ENCODE results near the gene HOTAIR.

HOTAIR gene

DNA sequence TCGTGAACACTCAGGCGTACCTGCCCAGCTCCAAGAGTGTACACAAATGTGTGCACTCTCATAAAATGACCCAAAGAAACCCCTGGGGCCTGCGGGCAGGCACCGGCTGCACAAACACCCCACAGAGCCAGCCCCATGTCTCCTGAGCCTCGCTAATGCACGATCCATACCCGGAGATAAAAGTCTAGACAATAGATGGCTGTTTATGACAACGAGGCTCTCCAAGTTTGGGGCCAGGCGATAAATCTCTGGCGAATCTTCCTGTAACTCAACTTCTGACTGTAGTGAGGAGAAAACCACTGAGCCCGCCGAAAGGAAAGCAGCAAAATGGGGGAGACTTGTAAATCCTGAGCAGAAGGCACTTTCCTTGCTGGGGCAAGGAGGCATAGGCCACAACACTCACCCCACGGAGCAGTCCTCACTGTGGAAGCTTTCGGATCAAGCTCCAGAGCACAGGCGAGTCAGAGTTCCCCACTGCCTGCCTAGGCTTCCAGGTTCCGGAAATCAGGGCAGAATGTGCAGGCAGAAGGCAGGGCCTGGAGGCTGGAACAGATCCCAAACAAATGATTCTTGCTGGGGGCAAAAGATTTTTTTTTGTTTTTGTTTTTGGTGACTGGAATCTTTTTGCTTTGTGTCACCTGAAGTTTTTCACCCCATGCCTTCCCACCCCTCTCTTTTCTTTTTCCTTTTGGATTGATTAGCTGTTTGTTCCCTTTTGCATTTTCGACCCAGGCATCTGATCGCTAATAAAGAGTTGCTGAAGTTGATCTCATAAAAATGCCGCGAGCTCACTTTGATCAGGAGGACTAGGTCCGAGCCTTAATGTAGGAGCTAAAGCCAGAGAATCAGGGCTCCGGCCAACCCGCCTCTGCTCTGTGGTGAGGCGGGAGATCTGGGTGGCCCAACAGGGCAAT, 6.3 kb downstream of the HOTAIR start:
- DNase-seq: no peak
- intact Hi-C loops (cut with DNase I): no loop called here

GRCh38 chr12:53967421-53967925, 7.3 kb downstream of the HOTAIR start:
- intact Hi-C loops (cut with DNase I): no loop called here
- no peak for DNase-seq

- no peak for DNase-seq
- intact Hi-C loops (cut with DNase I): no loop called here
Observed at GRCh38 chr12:53966385-53967133, 8.2 kb downstream of the HOTAIR start.

DNA sequence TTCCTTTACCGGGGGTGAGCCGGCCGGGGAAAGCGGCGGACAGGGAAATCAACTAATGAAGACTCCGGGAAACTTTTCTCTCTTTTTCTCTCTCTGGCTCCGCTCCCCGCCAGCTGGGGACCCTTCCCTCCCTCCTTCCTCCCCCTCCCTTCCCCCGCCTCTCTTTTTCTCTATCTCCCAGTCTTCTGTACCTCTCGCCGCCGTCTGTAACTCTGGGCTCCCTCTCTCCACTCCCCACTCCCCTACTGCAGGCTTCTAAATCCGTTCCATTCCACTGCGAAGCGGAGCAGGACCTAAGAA, 8.7 kb downstream of the HOTAIR start:
- DNase-seq: no peak

GRCh38 chr12:53965281-53966084, 9.3 kb downstream of the HOTAIR start:
- no peak for DNase-seq
- intact Hi-C loops (cut with DNase I): no loop called here

More for the DNA sequence above, 8.7 kb downstream of the HOTAIR start:
- intact Hi-C loops (cut with DNase I): no loop called here

- no peak for DNase-seq
- intact Hi-C loops (cut with DNase I): no loop called here
Observed at GRCh38 chr12:53964315-53964713, 10.4 kb downstream of the HOTAIR start.

GRCh38 chr12:53963434-53964314, 11.1 kb downstream of the HOTAIR start:
- intact Hi-C loops (cut with DNase I): no loop called here
- DNase-seq: peak in 1 of 42 donors; percentile 24

DNA sequence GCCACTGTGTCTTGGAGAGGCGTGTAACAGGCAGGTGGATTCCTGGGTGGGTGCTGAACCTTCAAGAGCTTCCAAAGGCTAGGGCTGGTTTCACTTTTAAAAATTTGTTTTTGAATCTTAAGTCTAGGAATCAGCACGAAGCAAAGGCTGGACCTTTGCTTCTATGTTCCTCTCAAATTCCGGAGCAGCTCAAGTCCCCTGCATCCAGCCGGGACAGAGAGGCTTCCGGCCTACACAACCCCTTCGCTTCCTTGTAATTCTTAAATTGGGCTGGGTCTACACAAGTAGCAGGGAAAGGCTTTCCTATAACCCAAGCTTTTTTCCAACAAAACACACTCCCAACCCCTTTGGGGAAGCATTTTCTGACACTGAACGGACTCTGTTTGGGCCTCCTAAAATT, 11.7 kb downstream of the HOTAIR start:
- intact Hi-C loops (cut with DNase I): no loop called here
- DNase-seq: no peak

- intact Hi-C loops (cut with DNase I): no loop called here
- peak in 1 of 42 donors; percentile 5 for DNase-seq
Observed at GRCh38 chr12:53961025-53961761, 13.6 kb downstream of the HOTAIR start.

GRCh38 chr12:53960187-53961024, 14.3 kb downstream of the HOTAIR start:
- intact Hi-C loops (cut with DNase I): no loop called here
- DNase-seq: no peak

DNA sequence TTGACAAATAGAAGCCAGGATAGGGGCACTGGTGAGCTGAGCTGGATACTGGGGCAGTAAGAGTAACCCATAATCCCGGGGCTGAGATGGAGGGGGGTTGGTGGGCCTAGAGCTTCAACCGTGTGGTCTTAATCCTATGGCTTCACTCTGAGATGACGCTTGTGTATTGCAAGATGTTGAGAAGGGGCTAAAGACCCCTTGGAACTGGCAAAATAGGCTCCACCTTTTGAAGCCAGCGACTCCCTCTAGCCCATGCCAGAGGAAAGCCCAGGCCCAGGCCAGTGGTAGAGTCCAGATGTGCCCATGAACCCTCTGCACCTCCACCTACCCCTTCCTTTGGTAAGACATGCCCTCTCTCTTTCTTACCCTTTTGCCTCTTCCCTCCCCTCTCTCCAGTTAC, 15.4 kb downstream of the HOTAIR start:
- no peak for DNase-seq

DNA sequence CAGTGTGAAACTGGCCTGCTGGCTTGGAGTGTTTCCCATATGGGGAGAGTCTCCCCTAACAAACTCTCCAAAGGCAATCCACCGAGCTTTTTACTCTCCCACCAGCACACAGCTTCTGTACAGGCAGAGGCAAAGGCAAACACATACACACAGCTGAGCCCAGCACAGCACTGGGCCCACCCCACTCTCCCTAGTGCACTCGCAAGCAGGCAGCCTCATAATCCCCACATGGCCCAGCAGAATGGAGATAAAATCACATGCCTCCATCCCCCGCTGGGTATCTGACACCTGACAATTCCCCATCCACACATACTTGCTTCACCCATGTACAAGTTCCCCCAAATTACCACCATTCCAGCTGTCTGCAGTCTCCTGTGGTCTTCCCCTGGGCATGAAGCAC, 16.6 kb downstream of the HOTAIR start:
- no peak for DNase-seq
- intact Hi-C loops (cut with DNase I): no loop called here

More for the DNA sequence above, 15.4 kb downstream of the HOTAIR start:
- intact Hi-C loops (cut with DNase I): no loop called here

DNA sequence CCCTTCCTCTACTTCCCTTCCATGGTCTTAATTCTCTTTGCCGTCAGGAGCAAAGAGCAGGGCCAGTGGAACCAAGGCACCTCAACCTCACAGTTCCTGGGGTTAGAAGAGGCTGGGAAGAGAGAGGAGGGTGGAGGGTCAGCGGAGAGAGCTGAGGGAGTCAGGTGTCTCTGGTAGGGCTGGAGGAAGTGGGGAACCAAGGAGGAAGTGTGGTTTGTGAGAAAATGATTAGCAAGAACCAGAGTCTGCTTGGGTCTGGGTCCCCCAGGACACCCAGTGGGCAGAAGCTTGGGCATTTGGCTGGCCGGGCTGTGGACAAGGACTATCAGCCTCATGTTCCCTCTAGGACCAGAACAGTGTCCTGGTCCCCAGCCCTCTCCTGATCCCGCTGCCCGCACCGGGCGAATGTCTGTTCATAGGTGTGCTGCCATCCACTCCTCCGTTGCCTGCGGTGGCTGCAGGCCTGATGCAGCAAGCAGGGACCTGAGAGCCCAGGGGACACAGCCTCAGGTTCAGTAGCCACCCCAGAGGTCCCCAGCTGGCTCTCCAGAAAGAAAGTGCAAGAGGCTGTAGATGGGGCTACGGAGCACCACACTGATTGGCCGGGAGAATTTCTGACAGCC, 17.7 kb downstream of the HOTAIR start:
- DNase-seq: no peak
- intact Hi-C loops (cut with DNase I): no loop called here

DNA sequence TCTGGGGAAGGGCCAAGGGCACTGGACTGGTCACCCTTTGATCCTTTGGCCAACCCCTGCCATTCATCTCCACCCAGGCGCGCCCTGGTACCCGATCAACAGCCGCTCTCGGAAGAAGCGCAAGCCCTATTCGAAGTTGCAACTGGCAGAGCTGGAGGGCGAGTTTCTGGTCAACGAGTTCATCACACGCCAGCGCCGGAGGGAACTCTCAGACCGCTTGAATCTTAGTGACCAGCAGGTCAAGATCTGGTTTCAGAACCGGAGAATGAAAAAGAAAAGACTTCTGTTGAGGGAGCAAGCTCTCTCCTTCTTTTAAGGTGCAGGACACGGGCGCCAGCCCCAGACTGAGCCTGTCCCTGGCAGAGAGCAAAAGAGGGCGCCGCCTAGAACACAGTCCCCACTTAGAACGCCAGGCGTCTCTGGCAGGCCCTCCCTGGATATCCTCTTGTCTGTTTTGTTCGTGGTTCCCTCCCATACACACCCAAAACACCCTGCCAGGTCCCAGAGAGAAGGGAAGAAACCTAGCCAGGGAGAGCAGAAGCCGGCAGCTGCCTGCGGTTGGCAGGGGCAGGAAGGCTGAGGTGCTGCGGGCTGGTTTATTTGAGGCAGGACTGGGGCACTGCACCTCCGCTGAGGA, 18.4 kb downstream of the HOTAIR start:
- no peak for DNase-seq
- intact Hi-C loops (cut with DNase I): no loop called here

GRCh38 chr12:53955776-53956250, 18.9 kb downstream of the HOTAIR start:
- DNase-seq: no peak
- intact Hi-C loops (cut with DNase I): no loop called here

All from head of caudate nucleus (tissue), 42 donors.